Liver (tissue), 3 donors: ENCODE data around the gene ARMH3.

Experiments
- ATF3 ChIP-seq: IDR thresholded peaks from 2 replicates; pipeline ENCODE4 v1.6.1; 2016; ENCODE audit warnings: antibody characterized with exemption
- CTCF ChIP-seq: fragments of 150-350 bp; IDR thresholded peaks from 2 replicates; pipeline ENCODE4 v1.5.1; 2017; ENCODE audit warnings: improper control_type of control experiment, low read depth, low read length; ENCODE audit not compliant: missing input control
- EGR1 ChIP-seq, 2 donors: IDR thresholded peaks; 2 replicates each; pipeline ENCODE4 v1.6.1; 2016 to 2018; ENCODE audit warnings: antibody characterized with exemption in 2 of 2, low read depth in 2 of 2
- FOXA1 ChIP-seq: IDR thresholded peaks from 2 replicates; pipeline ENCODE4 v1.6.1; 2016; ENCODE audit warnings: antibody characterized with exemption
- GABPA ChIP-seq, 2 donors: IDR thresholded peaks in 1 of 2; conservative IDR thresholded peaks in 1 of 2; 2 replicates each; pipeline ENCODE4 v1.6.1; 2016; ENCODE audit warnings: antibody characterized with exemption in 2 of 2, mild to moderate bottlenecking in 1 of 2, moderate library complexity in 1 of 2
- HNF4G ChIP-seq: IDR thresholded peaks from 2 replicates; pipeline ENCODE4 v1.6.1; 2016; ENCODE audit warnings: antibody characterized with exemption
- MAX ChIP-seq: IDR thresholded peaks from 2 replicates; pipeline ENCODE4 v1.6.1; 2016; ENCODE audit warnings: antibody characterized with exemption
- RAD21 ChIP-seq, 2 donors: IDR thresholded peaks; 2 replicates each; pipeline ENCODE4 v1.6.1; 2016; ENCODE audit warnings: antibody characterized with exemption in 2 of 2, mild to moderate bottlenecking in 2 of 2
- REST ChIP-seq: IDR thresholded peaks from 2 replicates; pipeline ENCODE4 v1.6.1; 2016; ENCODE audit warnings: antibody characterized with exemption, mild to moderate bottlenecking
- SP1 ChIP-seq: IDR thresholded peaks from 2 replicates; pipeline ENCODE4 v1.6.1; 2018; ENCODE audit warnings: antibody characterized with exemption, mild to moderate bottlenecking
- TAF1 ChIP-seq: conservative IDR thresholded peaks from 2 replicates; pipeline ENCODE4 v1.6.1; 2016; ENCODE audit warnings: antibody characterized with exemption, mild to moderate bottlenecking
- ZBTB33 ChIP-seq: IDR thresholded peaks from 2 replicates; pipeline ENCODE4 v1.6.1; 2016; ENCODE audit warnings: antibody characterized with exemption
- donor health status: healthy.
- donor health status: healthy.

- no peak for TF ChIP-seq CTCF
- TF ChIP-seq GABPA (IDR thresholded peaks at IDR 0.05 in 1 of 2, conservative IDR thresholded peaks at IDR 0.05 in 1 of 2): no peak
- no peak for TF ChIP-seq REST
- TF ChIP-seq RAD21 (IDR thresholded peaks at IDR 0.05): no peak
- no peak for TF ChIP-seq HNF4G
- TF ChIP-seq ATF3: no peak
- TF ChIP-seq SP1: no peak
- TF ChIP-seq MAX: no peak
- no peak for TF ChIP-seq TAF1
- TF ChIP-seq EGR1 (IDR thresholded peaks at IDR 0.05; ENCODE audit: low read depth in 2 of 2): no peak
- no peak for TF ChIP-seq FOXA1
- no peak for TF ChIP-seq ZBTB33
Measured at GRCh38 chr10:101824736-101825135, 231.2 kb downstream of the ARMH3 start.
